ENCODE data around the gene PRKAG3.
"Not testable (repeated sequence)": the region's sequence is repeated elsewhere in the genome, so short reads cannot be mapped to it uniquely, and the experiment has no call there.

PRKAG3 gene

GRCh38 chr2:218861645-218862318 is 30.2 kb upstream of the PRKAG3 start:
- DNase-seq = no peak

- DNase-seq = no peak
Observed at GRCh38 chr2:218860950-218861381, 29.4 kb upstream of the PRKAG3 start.

GRCh38 chr2:218859988-218860831 is 28.6 kb upstream of the PRKAG3 start:
- DNase-seq = no peak

GRCh38 chr2:218859556-218859987 is 28.0 kb upstream of the PRKAG3 start, which contains the start of gene WNT6:
WNT6 (plus strand) TSS chr2:218859805; CDS start chr2:218860038, 233 bp downstream.
- DNase-seq = no peak

GRCh38 chr2:218858671-218859555 is 27.3 kb upstream of the PRKAG3 start:
- no peak for DNase-seq

- no peak for DNase-seq
Observed at GRCh38 chr2:218858138-218858445, 26.5 kb upstream of the PRKAG3 start.

GRCh38 chr2:218857371-218858137 is 26.0 kb upstream of the PRKAG3 start:
- no peak for DNase-seq

GRCh38 chr2:218856896-218857243 is 25.3 kb upstream of the PRKAG3 start:
- no peak for DNase-seq

GRCh38 chr2:218856167-218856895 is 24.7 kb upstream of the PRKAG3 start:
- DNase-seq = no peak

- DNase-seq = no peak
Observed at GRCh38 chr2:218855305-218856166, 23.9 kb upstream of the PRKAG3 start.

GRCh38 chr2:218854860-218855259 is 23.3 kb upstream of the PRKAG3 start:
- DNase-seq = no peak

- DNase-seq = no peak
Observed at GRCh38 chr2:218853766-218854165, 22.2 kb upstream of the PRKAG3 start.

- no peak for DNase-seq
Observed at GRCh38 chr2:218852911-218853667, 21.5 kb upstream of the PRKAG3 start.

GRCh38 chr2:218851286-218851685 is 19.7 kb upstream of the PRKAG3 start:
- no peak for DNase-seq

- DNase-seq = no peak
Observed at GRCh38 chr2:218850796-218851195, 19.2 kb upstream of the PRKAG3 start.

GRCh38 chr2:218849721-218850120 is 18.1 kb upstream of the PRKAG3 start:
- DNase-seq = no peak

GRCh38 chr2:218846963-218847362 is 15.4 kb upstream of the PRKAG3 start:
- not testable (repeated sequence) for DNase-seq

GRCh38 chr2:218844334-218844733 is 12.7 kb upstream of the PRKAG3 start:
- DNase-seq = not testable (repeated sequence)

GRCh38 chr2:218839888-218840287 is 8.3 kb upstream of the PRKAG3 start:
- no peak for DNase-seq

- no peak for DNase-seq
Observed at GRCh38 chr2:218839430-218839829, 7.8 kb upstream of the PRKAG3 start.

Measured in activated gamma-delta T cell (primary cell).